ENCODE results near the gene METTL13.

DNA sequence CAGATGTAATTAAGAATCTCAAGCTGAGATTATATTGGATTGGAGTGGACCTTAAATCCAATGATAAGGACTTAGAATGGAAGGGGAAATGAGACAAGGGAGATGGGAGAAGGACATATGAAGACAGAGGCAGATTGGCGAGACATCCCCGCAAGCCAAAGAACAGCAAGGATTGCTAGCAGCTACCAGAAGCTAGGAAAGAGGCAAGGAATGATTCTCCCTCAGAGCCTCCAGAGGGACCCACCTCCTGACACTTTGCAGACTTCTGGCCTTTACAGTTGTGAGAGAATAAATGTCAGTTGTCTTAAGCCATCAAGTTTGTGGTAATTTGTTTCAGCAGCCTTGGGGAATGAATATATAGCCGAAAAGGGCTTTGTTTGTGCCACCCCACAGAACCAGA is 20.7 kb downstream of the METTL13 start:
- TF ChIP-seq, protein P1, sequence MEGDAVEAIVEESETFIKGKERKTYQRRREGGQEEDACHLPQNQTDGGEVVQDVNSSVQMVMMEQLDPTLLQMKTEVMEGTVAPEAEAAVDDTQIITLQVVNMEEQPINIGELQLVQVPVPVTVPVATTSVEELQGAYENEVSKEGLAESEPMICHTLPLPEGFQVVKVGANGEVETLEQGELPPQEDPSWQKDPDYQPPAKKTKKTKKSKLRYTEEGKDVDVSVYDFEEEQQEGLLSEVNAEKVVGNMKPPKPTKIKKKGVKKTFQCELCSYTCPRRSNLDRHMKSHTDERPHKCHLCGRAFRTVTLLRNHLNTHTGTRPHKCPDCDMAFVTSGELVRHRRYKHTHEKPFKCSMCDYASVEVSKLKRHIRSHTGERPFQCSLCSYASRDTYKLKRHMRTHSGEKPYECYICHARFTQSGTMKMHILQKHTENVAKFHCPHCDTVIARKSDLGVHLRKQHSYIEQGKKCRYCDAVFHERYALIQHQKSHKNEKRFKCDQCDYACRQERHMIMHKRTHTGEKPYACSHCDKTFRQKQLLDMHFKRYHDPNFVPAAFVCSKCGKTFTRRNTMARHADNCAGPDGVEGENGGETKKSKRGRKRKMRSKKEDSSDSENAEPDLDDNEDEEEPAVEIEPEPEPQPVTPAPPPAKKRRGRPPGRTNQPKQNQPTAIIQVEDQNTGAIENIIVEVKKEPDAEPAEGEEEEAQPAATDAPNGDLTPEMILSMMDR (IDR thresholded peaks at IDR 0.05; ENCODE audit: insufficient read depth, low read length): no peak
- TF ChIP-seq GABPA (IDR thresholded peaks at IDR 0.05; ENCODE audit: low read depth) (no peak), POLR2AphosphoS5 (IDR thresholded peaks at IDR 0.05; ENCODE audit: low read depth) (no peak), SPI1 (IDR thresholded peaks at IDR 0.05; ENCODE audit: borderline replicate concordance, low read depth) (no peak)
- TF ChIP-seq, protein P2, sequence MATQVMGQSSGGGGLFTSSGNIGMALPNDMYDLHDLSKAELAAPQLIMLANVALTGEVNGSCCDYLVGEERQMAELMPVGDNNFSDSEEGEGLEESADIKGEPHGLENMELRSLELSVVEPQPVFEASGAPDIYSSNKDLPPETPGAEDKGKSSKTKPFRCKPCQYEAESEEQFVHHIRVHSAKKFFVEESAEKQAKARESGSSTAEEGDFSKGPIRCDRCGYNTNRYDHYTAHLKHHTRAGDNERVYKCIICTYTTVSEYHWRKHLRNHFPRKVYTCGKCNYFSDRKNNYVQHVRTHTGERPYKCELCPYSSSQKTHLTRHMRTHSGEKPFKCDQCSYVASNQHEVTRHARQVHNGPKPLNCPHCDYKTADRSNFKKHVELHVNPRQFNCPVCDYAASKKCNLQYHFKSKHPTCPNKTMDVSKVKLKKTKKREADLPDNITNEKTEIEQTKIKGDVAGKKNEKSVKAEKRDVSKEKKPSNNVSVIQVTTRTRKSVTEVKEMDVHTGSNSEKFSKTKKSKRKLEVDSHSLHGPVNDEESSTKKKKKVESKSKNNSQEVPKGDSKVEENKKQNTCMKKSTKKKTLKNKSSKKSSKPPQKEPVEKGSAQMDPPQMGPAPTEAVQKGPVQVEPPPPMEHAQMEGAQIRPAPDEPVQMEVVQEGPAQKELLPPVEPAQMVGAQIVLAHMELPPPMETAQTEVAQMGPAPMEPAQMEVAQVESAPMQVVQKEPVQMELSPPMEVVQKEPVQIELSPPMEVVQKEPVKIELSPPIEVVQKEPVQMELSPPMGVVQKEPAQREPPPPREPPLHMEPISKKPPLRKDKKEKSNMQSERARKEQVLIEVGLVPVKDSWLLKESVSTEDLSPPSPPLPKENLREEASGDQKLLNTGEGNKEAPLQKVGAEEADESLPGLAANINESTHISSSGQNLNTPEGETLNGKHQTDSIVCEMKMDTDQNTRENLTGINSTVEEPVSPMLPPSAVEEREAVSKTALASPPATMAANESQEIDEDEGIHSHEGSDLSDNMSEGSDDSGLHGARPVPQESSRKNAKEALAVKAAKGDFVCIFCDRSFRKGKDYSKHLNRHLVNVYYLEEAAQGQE (IDR thresholded peaks at IDR 0.05; ENCODE audit: insufficient replicate concordance, low read depth): no peak
